SK-N-SH (cell line): ENCODE measurements around the gene KCNG4. TPM values are rescaled to one million over a fixed set of nuclear protein-coding genes. Genes with fewer than 3 reads are reported as not detected.

Source experiments
- CTCF ChIA-PET: fragments of 300-600, 350-600 bp; formaldehyde crosslinking; extraction: SDS; loops from one replicate; lab custom pipeline; 2021; lab: Yijun Ruan, JAX
- POLR2A ChIA-PET: fragments of 350-600 bp; sonication (Branson Sonifier 250); formaldehyde crosslinking; extraction: SDS; loops from one replicate; lab custom pipeline; 2020; ENCODE audit warnings: antibody characterized with exemption, inconsistent platforms; lab: Yijun Ruan, JAX
- DNase-seq: peaks from one replicate; pipeline ENCODE4 v3.0.0; 2012
- H2AFZ ChIP-seq: fragments of 200-600 bp; sonication (generic); 2 replicates; pipeline ENCODE4 v1.8.1; 2016; ENCODE audit warnings: antibody characterized with exemption, mild to moderate bottlenecking, low read depth
- H3F3A ChIP-seq: fragments of 200-600 bp; sonication (generic); replicated peaks from 2 replicates; pipeline ENCODE3; 2016; ENCODE audit warnings: antibody characterized with exemption, mild to moderate bottlenecking; ENCODE audit not compliant: insufficient read depth
- H3K27ac ChIP-seq, 2 experiments: fragments of 200-500 bp in 1 of 2; fragments of 200-600 bp in 1 of 2; sonication (Bioruptor generic) in 1 of 2; sonication (generic), shearing (Covaris generic) in 1 of 2; 2 replicates each; pipeline versions ENCODE4 v1.5.1 to v1.6.1; 2014 to 2016; ENCODE audit warnings: low read depth in 2 of 2, inconsistent platforms in 1 of 2, low read length in 1 of 2, mild to moderate bottlenecking in 1 of 2, mixed read lengths in 1 of 2
- H3K27me3 ChIP-seq: fragments of 200-600 bp; sonication (generic), shearing (Covaris generic); 2 replicates; pipeline ENCODE4 v1.6.1; 2016; ENCODE audit warnings: mixed run types; ENCODE audit not compliant: insufficient read depth
- H3K36me3 ChIP-seq, 2 experiments: fragments of 200-500 bp in 1 of 2; fragments of 200-600 bp in 1 of 2; sonication (Bioruptor generic) in 1 of 2; sonication (generic) in 1 of 2; replicated peaks in 1 of 2; 2 replicates each; pipeline versions ENCODE3 to v1.5.1; 2014 to 2016; ENCODE audit warnings: low read length in 1 of 2, mild to moderate bottlenecking in 1 of 2; ENCODE audit not compliant: insufficient read depth in 2 of 2, control insufficient read depth in 1 of 2
- H3K4me1 ChIP-seq, 2 experiments: fragments of 200-500 bp in 1 of 2; fragments of 200-600 bp in 1 of 2; sonication (Bioruptor generic) in 1 of 2; sonication (generic), shearing (Covaris generic) in 1 of 2; 2 replicates each; pipeline versions ENCODE4 v1.5.1 to v1.6.1; 2014 to 2016; ENCODE audit warnings: low read depth in 1 of 2, low read length in 1 of 2, mixed run types in 1 of 2; ENCODE audit not compliant: insufficient read depth in 2 of 2, control insufficient read depth in 1 of 2
- H3K4me2 ChIP-seq: fragments of 200-600 bp; sonication (generic), shearing (Covaris generic); 2 replicates; pipeline ENCODE4 v1.6.1; 2017; ENCODE audit warnings: mixed run types
- H3K4me3 ChIP-seq, 2 experiments: fragments of 200-500 bp in 1 of 2; fragments of 200-600 bp in 1 of 2; sonication (Bioruptor generic) in 1 of 2; sonication (generic), shearing (Covaris generic) in 1 of 2; 2 replicates each; pipeline versions ENCODE4 v1.5.1 to v1.8.1; 2014 to 2016; ENCODE audit warnings: low read depth in 2 of 2, inconsistent platforms in 1 of 2, low read length in 1 of 2, mild to moderate bottlenecking in 1 of 2, mixed read lengths in 1 of 2, moderate library complexity in 1 of 2
- H3K79me2 ChIP-seq: fragments of 200-600 bp; sonication (generic); 2 replicates; pipeline ENCODE4 v1.8.1; 2017; ENCODE audit warnings: mild to moderate bottlenecking; ENCODE audit not compliant: insufficient read depth
- H3K9ac ChIP-seq: fragments of 200-600 bp; sonication (generic); 2 replicates; pipeline ENCODE4 v1.6.1; 2017; ENCODE audit warnings: mixed run types
- H3K9me2 ChIP-seq: fragments of 200-600 bp; sonication (generic); 2 replicates; pipeline ENCODE4 v1.6.1; 2017; ENCODE audit warnings: mixed run types
- H3K9me3 ChIP-seq: fragments of 200-600 bp; sonication (generic); 2 replicates; pipeline ENCODE4 v1.6.1; 2017; ENCODE audit warnings: mixed run types, mild to moderate bottlenecking, moderate library complexity
- H4K20me1 ChIP-seq: fragments of 200-600 bp; sonication (generic); 2 replicates; pipeline ENCODE4 v1.6.1; 2017; ENCODE audit warnings: mild to moderate bottlenecking, mixed run types; ENCODE audit not compliant: insufficient read depth
- CHD2 ChIP-seq: fragments of 150-350 bp; IDR thresholded peaks from 2 replicates; pipeline ENCODE4 v1.6.1; 2018; ENCODE audit warnings: low read length; ENCODE audit not compliant: partially characterized antibody
- EP300 ChIP-seq, 2 experiments: IDR thresholded peaks; 2 replicates each; pipeline versions ENCODE4 v1.4.0 to v1.6.1; 2012; ENCODE audit warnings: borderline replicate concordance in 1 of 2, low read depth in 1 of 2, low read length in 1 of 2
- FOXM1 ChIP-seq: IDR thresholded peaks from 2 replicates; pipeline ENCODE4 v1.4.0; 2012; ENCODE audit warnings: low read depth, mild to moderate bottlenecking
- GABPA ChIP-seq: IDR thresholded peaks from 2 replicates; pipeline ENCODE4 v1.4.0; 2012; ENCODE audit warnings: low read depth, mild to moderate bottlenecking
- GATA2 ChIP-seq: sonication (generic); formaldehyde crosslinking; IDR thresholded peaks from 2 replicates; pipeline ENCODE4 v1.5.0; 2020; ENCODE audit warnings: mild to moderate bottlenecking, missing genetic modification reagents
- JUND ChIP-seq: IDR thresholded peaks from 2 replicates; pipeline ENCODE4 v1.4.0; 2012
- MEF2A ChIP-seq: IDR thresholded peaks from 2 replicates; pipeline ENCODE4 v1.4.0; 2012; ENCODE audit warnings: low read depth, borderline replicate concordance
- MXI1 ChIP-seq: IDR thresholded peaks from 2 replicates; pipeline ENCODE4 v1.6.1; 2012; ENCODE audit warnings: mild to moderate bottlenecking, low read depth, low read length, improper control_type of control experiment
- NFIC ChIP-seq: IDR thresholded peaks from 2 replicates; pipeline ENCODE4 v1.4.0; 2012; ENCODE audit warnings: borderline replicate concordance
- NRF1 ChIP-seq: IDR thresholded peaks from 2 replicates; pipeline ENCODE4 v1.6.1; 2012; ENCODE audit warnings: low read depth, mild to moderate bottlenecking, low read length
- POLR2AphosphoS5 ChIP-seq: IDR thresholded peaks from 2 replicates; pipeline ENCODE4 v1.6.1; 2012; ENCODE audit warnings: low read depth, low read length
- RCOR1 ChIP-seq: fragments of 150-350 bp; IDR thresholded peaks from 2 replicates; pipeline ENCODE4 v1.6.1; 2017; ENCODE audit warnings: antibody characterized with exemption, low read length
- RFX5 ChIP-seq: IDR thresholded peaks from 2 replicates; pipeline ENCODE4 v1.6.1; 2012; ENCODE audit warnings: mild to moderate bottlenecking, improper control_type of control experiment, low read length
- RXRA ChIP-seq: IDR thresholded peaks from 2 replicates; pipeline ENCODE4 v1.4.0; 2012; ENCODE audit warnings: low read depth, mild to moderate bottlenecking, borderline replicate concordance
- TCF12 ChIP-seq: IDR thresholded peaks from 2 replicates; pipeline ENCODE4 v1.4.0; 2012
- YY1 ChIP-seq: IDR thresholded peaks from 2 replicates; pipeline ENCODE4 v1.4.0; 2012; ENCODE audit warnings: low read depth, mild to moderate bottlenecking
- WGBS: methylation state at CpG from one replicate; pipeline ENCODE4 v1.1.6; 2017; ENCODE audit warnings: low lambda C conversion rate; 5-methylcytosine and 5-hydroxymethylcytosine counted together
- polyA plus RNA-seq, 3 experiments: library from polyadenylated mRNA; depleted of rRNA; stranded (reverse); fragments of >200 nt; gene quantifications; 2 replicates each; pipeline ENCODE4 v1.2.3, GENCODE V29; 2012
- TF ChIP-seq, protein P1 (sequence below): IDR thresholded peaks from 2 replicates; pipeline ENCODE4 v1.6.1; 2012; ENCODE audit warnings: mild to moderate bottlenecking, low read depth, low read length, moderate library complexity
- TF ChIP-seq, protein P2 (sequence below): IDR thresholded peaks from 2 replicates; pipeline ENCODE4 v1.4.0; 2012; ENCODE audit warnings: low read depth, borderline replicate concordance
- TF ChIP-seq, protein P3 (sequence below): fragments of 150-350 bp; IDR thresholded peaks from 2 replicates; pipeline ENCODE4 v1.6.1; 2017; ENCODE audit warnings: antibody characterized with exemption, low read length, low read depth, borderline replicate concordance
- TF ChIP-seq, protein P4 (sequence below): IDR thresholded peaks from 2 replicates; pipeline ENCODE4 v1.4.0; 2012; ENCODE audit warnings: low read depth, borderline replicate concordance
- TF ChIP-seq, protein P5 (sequence below): fragments of 150-350 bp; IDR thresholded peaks from 2 replicates; pipeline ENCODE4 v1.6.1; 2016; ENCODE audit warnings: mild to moderate bottlenecking, low read depth, low read length

The KCNG4 gene
- polyA plus RNA-seq, 1 of the 3 experiments (the other 2 are of a cell fraction), result not detected

DNA sequence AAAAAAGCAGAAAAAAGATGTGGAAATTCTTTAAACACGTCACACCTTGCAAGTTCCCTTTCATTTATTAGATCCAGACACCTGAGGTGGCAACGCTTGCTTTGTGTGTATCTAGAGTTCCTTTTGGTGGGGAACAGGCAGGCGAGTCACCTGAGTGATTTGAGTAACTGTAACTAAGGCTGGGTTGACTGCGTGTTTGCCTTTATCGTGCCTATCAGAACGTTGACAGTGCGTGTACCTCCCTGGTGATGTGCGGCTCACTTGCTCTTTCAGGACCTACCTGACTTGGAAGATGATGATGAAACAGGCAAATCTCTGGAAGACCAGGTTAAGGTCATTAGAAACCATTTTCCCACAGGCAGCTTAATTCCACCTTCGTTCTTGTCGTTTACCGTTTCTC lies 65.4 kb downstream of the KCNG4 start:
- CTCF ChIA-PET, result interaction anchor here (0.7 to 9.0 kb wide), 22 partner anchors 8 to 307 kb away, joined by 3 to 109 read pairs (median 8); partner anchors contain the start of genes ADAD2, DNAAF1, HSDL1 and MBTPS1
- Histone ChIP-seq H3K9me2 (no peaks in the 10 kb centered on the region), H3K9ac (no peak overlapping the region)

DNA sequence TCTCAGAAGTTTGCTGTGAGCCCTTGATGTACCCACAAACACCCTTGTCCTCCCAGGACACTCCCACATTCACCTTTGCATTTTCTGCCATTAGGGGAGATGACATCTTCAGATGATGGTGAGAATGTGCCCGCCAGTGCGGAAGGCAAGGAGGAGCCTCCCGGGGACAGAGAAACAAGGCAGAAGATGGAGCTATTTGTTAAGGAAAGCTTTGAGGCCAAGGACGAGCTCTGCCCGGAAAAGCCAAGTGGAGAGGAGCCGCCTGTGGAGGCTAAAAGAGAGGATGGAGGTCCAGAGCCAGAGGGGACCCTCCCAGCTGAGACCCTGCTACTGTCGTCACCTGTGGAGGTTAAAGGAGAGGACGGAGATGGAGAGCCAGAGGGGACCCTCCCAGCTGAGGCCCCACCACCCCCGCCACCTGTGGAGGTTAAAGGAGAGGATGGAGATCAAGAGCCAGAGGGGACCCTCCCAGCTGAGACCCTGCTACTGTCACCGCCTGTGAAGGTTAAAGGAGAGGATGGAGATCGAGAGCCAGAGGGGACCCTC lies 70.0 kb downstream of the KCNG4 start:
- CTCF ChIA-PET, result interaction anchor here (1.1 to 1.6 kb wide), 6 partner anchors 25 to 107 kb away, joined by 3 to 11 read pairs (median 4); partner anchors contain the start of genes DNAAF1 and HSDL1
- no peaks in the 10 kb centered on the region for H3K79me2 ChIP-seq
- H3F3A ChIP-seq, result no peaks in the 10 kb centered on the region
- no peaks in the 10 kb centered on the region for H4K20me1 ChIP-seq
- H3K36me3 ChIP-seq, result no peaks in the 10 kb centered on the region
- no peak overlapping the region for H2AFZ ChIP-seq
- DNase-seq, result no peak
- H3K4me1 ChIP-seq, result no peaks in the 10 kb centered on the region
- peaks cover 24% of the 10 kb centered on the region for H3K27me3 ChIP-seq
- H3K4me2 ChIP-seq, result no peak overlapping the region
- WGBS, result 76% methylated on average over 11 of the region's 11 CpGs
- H3K4me3 ChIP-seq, result no peak overlapping the region
- POLR2A ChIA-PET, result no interaction called here
- H3K9ac ChIP-seq, result no peak overlapping the region
- no peaks in the 10 kb centered on the region for H3K9me2 ChIP-seq
- H3K27ac ChIP-seq, result no peak overlapping the region
- H3K9me3 ChIP-seq, result no peaks in the 10 kb centered on the region
- TF ChIP-seq MXI1 (no peak), RFX5 (no peak), NRF1 (no peak), TCF12 (no peak), JUND (no peak), RCOR1 (no peak), FOXM1 (no peak), YY1 (no peak), GATA2 (CRISPR knock-in tag) (no peak), MEF2A (no peak), GABPA (no peak), RXRA (no peak)
- TF ChIP-seq, protein P1, sequence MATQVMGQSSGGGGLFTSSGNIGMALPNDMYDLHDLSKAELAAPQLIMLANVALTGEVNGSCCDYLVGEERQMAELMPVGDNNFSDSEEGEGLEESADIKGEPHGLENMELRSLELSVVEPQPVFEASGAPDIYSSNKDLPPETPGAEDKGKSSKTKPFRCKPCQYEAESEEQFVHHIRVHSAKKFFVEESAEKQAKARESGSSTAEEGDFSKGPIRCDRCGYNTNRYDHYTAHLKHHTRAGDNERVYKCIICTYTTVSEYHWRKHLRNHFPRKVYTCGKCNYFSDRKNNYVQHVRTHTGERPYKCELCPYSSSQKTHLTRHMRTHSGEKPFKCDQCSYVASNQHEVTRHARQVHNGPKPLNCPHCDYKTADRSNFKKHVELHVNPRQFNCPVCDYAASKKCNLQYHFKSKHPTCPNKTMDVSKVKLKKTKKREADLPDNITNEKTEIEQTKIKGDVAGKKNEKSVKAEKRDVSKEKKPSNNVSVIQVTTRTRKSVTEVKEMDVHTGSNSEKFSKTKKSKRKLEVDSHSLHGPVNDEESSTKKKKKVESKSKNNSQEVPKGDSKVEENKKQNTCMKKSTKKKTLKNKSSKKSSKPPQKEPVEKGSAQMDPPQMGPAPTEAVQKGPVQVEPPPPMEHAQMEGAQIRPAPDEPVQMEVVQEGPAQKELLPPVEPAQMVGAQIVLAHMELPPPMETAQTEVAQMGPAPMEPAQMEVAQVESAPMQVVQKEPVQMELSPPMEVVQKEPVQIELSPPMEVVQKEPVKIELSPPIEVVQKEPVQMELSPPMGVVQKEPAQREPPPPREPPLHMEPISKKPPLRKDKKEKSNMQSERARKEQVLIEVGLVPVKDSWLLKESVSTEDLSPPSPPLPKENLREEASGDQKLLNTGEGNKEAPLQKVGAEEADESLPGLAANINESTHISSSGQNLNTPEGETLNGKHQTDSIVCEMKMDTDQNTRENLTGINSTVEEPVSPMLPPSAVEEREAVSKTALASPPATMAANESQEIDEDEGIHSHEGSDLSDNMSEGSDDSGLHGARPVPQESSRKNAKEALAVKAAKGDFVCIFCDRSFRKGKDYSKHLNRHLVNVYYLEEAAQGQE, result no peak
- TF ChIP-seq, protein P2, sequence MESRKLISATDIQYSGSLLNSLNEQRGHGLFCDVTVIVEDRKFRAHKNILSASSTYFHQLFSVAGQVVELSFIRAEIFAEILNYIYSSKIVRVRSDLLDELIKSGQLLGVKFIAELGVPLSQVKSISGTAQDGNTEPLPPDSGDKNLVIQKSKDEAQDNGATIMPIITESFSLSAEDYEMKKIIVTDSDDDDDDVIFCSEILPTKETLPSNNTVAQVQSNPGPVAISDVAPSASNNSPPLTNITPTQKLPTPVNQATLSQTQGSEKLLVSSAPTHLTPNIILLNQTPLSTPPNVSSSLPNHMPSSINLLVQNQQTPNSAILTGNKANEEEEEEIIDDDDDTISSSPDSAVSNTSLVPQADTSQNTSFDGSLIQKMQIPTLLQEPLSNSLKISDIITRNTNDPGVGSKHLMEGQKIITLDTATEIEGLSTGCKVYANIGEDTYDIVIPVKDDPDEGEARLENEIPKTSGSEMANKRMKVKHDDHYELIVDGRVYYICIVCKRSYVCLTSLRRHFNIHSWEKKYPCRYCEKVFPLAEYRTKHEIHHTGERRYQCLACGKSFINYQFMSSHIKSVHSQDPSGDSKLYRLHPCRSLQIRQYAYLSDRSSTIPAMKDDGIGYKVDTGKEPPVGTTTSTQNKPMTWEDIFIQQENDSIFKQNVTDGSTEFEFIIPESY, result no peak

More for the DNA sequence above, 65.4 kb downstream of the KCNG4 start:
- Histone ChIP-seq H3K27me3 (no peaks in the 10 kb centered on the region), H3K27ac (no peak overlapping the region), H3K4me2 (no peak overlapping the region), H2AFZ (no peak overlapping the region), H3K9me3 (no peaks in the 10 kb centered on the region)
- TF ChIP-seq, protein P3, sequence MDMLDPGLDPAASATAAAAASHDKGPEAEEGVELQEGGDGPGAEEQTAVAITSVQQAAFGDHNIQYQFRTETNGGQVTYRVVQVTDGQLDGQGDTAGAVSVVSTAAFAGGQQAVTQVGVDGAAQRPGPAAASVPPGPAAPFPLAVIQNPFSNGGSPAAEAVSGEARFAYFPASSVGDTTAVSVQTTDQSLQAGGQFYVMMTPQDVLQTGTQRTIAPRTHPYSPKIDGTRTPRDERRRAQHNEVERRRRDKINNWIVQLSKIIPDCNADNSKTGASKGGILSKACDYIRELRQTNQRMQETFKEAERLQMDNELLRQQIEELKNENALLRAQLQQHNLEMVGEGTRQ, result no peak
- TF ChIP-seq, protein P4, sequence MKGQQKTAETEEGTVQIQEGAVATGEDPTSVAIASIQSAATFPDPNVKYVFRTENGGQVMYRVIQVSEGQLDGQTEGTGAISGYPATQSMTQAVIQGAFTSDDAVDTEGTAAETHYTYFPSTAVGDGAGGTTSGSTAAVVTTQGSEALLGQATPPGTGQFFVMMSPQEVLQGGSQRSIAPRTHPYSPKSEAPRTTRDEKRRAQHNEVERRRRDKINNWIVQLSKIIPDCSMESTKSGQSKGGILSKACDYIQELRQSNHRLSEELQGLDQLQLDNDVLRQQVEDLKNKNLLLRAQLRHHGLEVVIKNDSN, result no peak
- TF ChIP-seq, protein P5, sequence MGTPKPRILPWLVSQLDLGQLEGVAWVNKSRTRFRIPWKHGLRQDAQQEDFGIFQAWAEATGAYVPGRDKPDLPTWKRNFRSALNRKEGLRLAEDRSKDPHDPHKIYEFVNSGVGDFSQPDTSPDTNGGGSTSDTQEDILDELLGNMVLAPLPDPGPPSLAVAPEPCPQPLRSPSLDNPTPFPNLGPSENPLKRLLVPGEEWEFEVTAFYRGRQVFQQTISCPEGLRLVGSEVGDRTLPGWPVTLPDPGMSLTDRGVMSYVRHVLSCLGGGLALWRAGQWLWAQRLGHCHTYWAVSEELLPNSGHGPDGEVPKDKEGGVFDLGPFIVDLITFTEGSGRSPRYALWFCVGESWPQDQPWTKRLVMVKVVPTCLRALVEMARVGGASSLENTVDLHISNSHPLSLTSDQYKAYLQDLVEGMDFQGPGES, result no peak
- TF ChIP-seq NFIC, result no peak
- TF ChIP-seq POLR2AphosphoS5, result no peak
- TF ChIP-seq EP300 (IDR thresholded peaks at IDR 0.05; ENCODE audit: borderline replicate concordance in 1 of 2, low read depth in 1 of 2, low read length in 1 of 2), result no peak
- TF ChIP-seq CHD2, result no peak
- TF ChIP-seq, all 33 proteins: peak for 0
- Histone ChIP-seq H3K4me1 (peaks cover 0 to 7% of the 10 kb centered on the region in 2 experiments; a peak in 1 of 4 replicates), H4K20me1 (0 out of 2 replicates have a peak, but pooled peaks cover 5% of the 10 kb centered on the region), H3K36me3 (peaks cover 0 to 11% of the 10 kb centered on the region in 2 experiments), H3F3A (no peaks in the 10 kb centered on the region), H3K79me2 (no peaks in the 10 kb centered on the region), H3K4me3 (no peak overlapping the region)
- DNase-seq, result no peak
- WGBS, result 78% methylated on average over 11 of the region's 11 CpGs
- POLR2A ChIA-PET, result no interaction called here
